Effector memory CD4-positive, alpha-beta T cell (primary cell): ENCODE measurements around the gene DCTN3.

Source experiments
- DNase-seq, 3 donors: peaks; one replicate each; pipeline ENCODE4 v3.0.0-alpha.2; 2020
- H3K27ac ChIP-seq: 2 replicates; pipeline ENCODE4 v1.7.0; 2013; ENCODE audit warnings: mild to moderate bottlenecking, low read length, moderate library complexity; ENCODE audit not compliant: insufficient read depth, poor library complexity, severe bottlenecking
- H3K27me3 ChIP-seq: replicated peaks from 2 replicates; pipeline ENCODE4 v1.7.0; 2013; ENCODE audit warnings: mild to moderate bottlenecking, low read length; ENCODE audit not compliant: insufficient read depth, control insufficient read depth, poor library complexity, severe bottlenecking
- H3K36me3 ChIP-seq: 2 replicates; pipeline ENCODE4 v1.7.0; 2013; ENCODE audit warnings: mild to moderate bottlenecking, low read length, moderate library complexity; ENCODE audit not compliant: control insufficient read depth, insufficient read depth
- H3K4me1 ChIP-seq: 2 replicates; pipeline ENCODE4 v1.7.0; 2013; ENCODE audit warnings: low read length, mild to moderate bottlenecking; ENCODE audit not compliant: control insufficient read depth, insufficient read depth, poor library complexity, severe bottlenecking
- H3K4me3 ChIP-seq: 2 replicates; pipeline ENCODE4 v1.7.0; 2013; ENCODE audit warnings: low read length, low read depth, mild to moderate bottlenecking; ENCODE audit not compliant: insufficient read depth, poor library complexity, severe bottlenecking
- H3K9me3 ChIP-seq: 2 replicates; pipeline ENCODE4 v1.7.0; 2013; ENCODE audit warnings: mild to moderate bottlenecking, low read length, moderate library complexity; ENCODE audit not compliant: control insufficient read depth

The DCTN3 gene

DNA sequence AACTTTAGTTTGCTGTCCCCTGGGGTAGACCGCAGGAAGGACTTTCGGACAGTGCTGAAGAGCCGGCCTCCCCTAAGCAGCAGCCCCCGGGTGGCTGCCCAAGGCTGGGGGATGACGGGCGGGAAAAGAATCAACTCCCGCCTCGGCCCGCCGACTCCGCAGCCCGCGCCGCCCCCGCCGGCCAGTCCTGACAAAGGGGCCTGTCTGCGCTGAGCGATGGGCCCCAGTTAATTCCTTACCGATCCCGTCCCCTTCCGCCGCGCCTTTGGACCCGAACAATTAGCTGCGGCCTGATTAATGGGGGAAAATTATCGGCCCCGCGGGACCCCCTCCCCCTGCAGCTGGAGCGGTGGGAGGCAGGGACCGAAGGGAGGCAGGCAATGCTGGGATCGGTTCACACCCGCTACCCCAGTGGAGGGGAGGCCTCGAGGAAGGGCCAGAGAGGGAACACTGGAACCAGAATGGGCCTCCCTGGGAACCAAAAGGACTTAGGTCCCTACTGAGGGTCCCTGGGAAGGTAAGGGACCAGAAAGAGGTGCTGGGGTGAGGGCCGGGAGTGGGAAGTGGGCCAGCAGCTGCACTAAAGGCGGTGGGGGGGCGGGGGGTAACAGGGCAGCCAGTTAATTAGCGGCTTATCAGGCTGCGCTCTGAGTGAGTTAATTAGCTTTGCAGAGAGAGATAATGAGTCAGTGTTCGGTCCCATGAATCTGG, 4.3 kb upstream of the DCTN3 start:
- Histone ChIP-seq H3K27me3 (peaks cover 73% of the 10 kb centered on the region), H3K36me3 (no peaks in the 10 kb centered on the region), H3K4me1 (peaks cover 27% of the 10 kb centered on the region), H3K4me3 (no peak overlapping the region), H3K9me3 (no peaks in the 10 kb centered on the region), H3K27ac (no peak overlapping the region)
- DNase-seq: no peak

DNA sequence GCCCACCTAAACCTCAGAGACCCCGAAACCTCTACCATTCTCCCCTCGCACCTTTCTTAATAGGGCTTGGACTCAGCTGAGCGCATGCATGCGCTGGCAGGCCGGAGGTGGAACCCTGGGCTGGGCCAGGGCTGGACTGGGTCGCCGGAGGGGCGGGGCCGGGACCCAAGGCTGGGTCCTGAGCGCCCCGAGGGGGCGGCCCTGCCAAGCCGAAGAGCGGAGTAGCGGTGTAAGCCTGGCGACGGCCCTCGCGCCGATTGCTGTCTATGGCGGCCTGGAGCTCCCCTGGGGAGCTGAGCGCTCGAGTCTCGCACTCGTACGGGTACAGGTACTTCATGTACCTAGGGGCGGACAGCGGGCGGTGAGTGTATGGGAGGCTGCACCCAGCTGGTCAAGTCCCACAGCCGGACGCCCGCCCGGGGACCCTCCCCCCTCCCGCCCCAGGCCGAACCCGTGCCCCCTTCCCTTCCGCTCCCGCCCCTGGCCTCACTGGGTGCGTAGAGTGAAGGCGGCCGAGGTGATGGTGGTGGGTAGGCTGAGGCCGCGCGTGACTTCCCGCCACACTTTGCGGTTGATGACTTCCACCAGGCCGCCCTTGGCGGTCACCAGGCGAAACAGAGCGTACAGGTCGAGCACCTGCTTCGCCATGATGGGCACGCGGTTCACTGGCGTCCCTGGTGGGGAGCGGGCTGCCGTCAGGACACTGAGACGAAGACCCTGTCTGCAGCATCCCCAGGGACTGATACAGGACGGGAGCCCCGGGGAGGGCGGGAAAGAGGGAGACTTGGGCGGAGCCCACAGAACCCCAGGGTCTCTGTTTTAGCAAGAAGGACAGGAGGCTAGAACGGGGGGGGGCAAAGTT, 3.3 kb upstream of the DCTN3 start:
- no peak for DNase-seq
- peaks cover 64% of the 10 kb centered on the region for H3K27me3 ChIP-seq

DNA sequence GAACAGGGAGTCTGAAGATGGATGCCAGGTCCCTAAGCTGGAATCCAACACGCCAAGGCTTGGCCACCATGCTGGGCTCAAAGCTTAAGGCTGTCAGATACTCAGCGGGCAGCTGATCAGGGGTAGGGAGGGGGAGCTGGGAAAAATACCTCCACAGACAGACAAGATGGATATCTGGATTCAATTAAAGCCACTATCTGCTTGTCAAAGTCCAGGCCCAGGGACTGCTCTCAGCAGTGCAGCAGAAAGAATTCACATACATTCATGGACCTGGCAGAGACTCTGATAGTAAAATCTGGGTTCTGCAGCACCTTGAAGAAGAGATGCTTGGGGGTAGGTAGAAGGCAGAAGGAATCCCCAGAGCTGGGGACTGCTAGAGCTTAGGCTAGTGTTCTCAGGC, 5.2 kb downstream of the DCTN3 start:
- H3K4me3 ChIP-seq: no peak overlapping the region
- peaks cover 17% of the 10 kb centered on the region for H3K4me1 ChIP-seq
- DNase-seq: no peak
- H3K27ac ChIP-seq: no peak overlapping the region
- no peaks in the 10 kb centered on the region for H3K27me3 ChIP-seq
- H3K36me3 ChIP-seq: peaks cover 34% of the 10 kb centered on the region
- H3K9me3 ChIP-seq: no peaks in the 10 kb centered on the region

More for the DNA sequence above, 3.3 kb upstream of the DCTN3 start:
- no peaks in the 10 kb centered on the region for H3K9me3 ChIP-seq
- no peak overlapping the region for H3K4me3 ChIP-seq
- no peaks in the 10 kb centered on the region for H3K36me3 ChIP-seq
- no peak overlapping the region for H3K27ac ChIP-seq
- peaks cover 23% of the 10 kb centered on the region for H3K4me1 ChIP-seq

DNA sequence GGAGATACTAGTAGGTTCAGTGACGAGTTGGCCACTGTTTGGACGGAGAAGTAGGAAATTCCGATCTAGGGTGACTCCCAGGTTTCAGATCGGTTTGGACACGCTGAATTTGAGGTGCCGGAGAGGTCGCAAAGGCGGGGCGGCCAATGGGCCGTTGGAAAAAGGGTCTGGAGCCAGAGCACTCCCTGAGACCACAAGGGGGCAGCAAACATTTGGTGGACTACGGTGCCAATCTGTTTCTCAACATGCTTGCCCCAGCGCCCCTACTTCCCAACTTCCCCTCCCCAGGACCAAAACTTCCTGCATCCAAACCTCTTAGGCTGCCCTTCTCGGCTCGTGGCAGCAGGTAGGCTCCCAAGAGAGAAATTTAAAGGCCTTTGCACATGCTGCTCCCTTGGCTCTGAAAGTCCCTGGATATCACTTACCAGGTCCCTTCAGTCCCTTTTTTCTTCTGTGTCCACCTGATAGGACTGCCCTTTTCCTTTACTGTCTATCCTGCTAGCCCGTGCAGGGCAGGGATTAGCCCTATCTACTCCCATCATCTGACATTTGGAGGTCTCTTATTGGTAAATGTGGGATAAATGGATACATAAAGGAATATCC, 7.4 kb downstream of the DCTN3 start:
- peak overlapping the region; percentile 83 for H3K4me3 ChIP-seq
- peaks cover 33% of the 10 kb centered on the region for H3K36me3 ChIP-seq
- peak; percentile 36 to 58 (median 40) for DNase-seq
- H3K27ac ChIP-seq: peak overlapping the region; percentile 82
- H3K27me3 ChIP-seq: no peaks in the 10 kb centered on the region
- H3K9me3 ChIP-seq: no peaks in the 10 kb centered on the region
- H3K4me1 ChIP-seq: peaks cover 12% of the 10 kb centered on the region

DNA sequence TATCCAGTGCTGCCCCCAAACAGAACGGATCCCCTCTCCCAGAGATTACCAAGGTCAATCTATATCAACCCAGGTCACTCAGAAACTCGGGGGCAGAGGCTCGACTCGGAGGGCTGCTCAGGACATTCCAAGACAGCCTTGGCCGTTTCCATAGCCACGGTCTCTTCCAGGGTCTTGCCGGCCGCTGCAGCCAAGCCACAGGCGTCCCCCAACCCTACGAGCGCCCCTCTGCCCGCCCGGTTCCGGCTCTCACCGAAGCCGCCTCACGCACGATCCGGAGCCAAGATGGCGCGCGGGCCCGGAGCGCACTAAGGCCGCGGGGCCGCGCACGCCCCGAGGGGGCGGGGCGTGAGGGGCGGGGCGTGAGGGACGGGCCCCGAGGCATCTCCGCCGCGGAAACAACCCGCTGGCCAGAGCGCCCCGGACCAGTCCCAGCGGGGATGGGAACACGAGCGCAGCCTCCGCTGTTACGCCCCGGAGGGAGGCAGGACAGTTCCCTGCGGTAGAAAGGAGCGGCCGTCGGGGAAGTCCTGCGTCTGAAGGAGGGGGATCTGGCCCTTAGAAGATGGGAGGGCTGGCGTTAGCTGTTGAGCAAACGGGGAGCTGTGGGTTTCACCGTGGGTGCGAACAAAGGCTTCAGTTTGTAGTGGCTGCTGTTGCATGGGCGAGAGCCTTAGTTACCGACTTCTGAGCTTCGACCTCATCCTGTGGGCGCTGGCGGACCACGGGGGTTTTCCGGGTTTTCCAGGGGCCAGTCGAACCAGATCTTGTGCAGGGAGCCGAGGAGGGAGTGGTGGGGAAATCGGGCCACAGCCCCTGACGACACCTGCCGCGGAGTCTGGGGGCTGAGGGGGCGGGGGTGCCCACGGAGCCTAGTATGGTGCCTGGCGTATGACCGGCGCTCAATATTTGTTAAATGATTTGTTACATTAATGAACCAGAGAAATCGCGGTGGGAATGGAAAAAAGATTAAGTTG, 8.2 kb downstream of the DCTN3 start, which contains the start of gene RPP25L:
Gene RPP25L, minus strand, starts transcription at position 287 of the 977 bp plus-strand sequence. CDS start 801 bp downstream, outside the sequence.
- H3K4me3 ChIP-seq: peak within 1 kb of the TSS; percentile 83
- H3K27ac ChIP-seq: peak within 1 kb of the TSS; percentile 82
- peak; percentile 73 to 77 (median 74) for DNase-seq
- peaks cover 25% of the 10 kb centered on the region for H3K36me3 ChIP-seq
- peaks cover 12% of the 10 kb centered on the region for H3K4me1 ChIP-seq
- no peaks in the 10 kb centered on the region for H3K27me3 ChIP-seq
- H3K9me3 ChIP-seq: no peaks in the 10 kb centered on the region

DNA sequence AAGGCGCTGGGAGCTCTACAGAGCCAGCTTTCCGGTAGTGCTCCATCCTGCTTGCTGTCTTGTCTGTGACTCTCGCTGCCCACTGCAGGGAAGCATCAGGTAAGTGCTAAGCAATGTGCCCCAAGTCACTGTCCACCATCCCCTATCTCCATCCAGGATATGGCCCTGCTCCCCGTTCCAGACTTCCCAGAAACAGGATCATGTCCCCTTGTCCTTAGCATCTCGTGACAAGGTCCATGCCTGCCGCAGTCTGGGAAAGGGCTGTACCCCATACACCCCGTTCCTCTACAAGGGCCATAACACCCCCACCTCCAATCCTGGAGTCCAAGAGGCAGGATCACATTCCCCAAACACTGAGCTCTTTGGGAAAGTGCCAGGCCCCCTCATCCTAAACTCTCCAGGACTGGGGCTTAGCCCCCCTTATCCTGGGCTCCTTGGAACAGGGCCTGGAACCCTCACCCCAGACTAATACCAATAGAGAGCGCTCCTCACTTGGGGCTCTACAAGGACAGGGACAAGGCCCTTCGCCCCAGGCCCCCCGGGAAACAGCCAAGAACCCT, 9.0 kb downstream of the DCTN3 start:
- Histone ChIP-seq H3K4me1 (peaks cover 12% of the 10 kb centered on the region), H3K4me3 (peak overlapping the region; percentile 83), H3K36me3 (peaks cover 17% of the 10 kb centered on the region), H3K27ac (peak overlapping the region; percentile 82), H3K27me3 (no peaks in the 10 kb centered on the region), H3K9me3 (no peaks in the 10 kb centered on the region)
- DNase-seq: no peak

DNA sequence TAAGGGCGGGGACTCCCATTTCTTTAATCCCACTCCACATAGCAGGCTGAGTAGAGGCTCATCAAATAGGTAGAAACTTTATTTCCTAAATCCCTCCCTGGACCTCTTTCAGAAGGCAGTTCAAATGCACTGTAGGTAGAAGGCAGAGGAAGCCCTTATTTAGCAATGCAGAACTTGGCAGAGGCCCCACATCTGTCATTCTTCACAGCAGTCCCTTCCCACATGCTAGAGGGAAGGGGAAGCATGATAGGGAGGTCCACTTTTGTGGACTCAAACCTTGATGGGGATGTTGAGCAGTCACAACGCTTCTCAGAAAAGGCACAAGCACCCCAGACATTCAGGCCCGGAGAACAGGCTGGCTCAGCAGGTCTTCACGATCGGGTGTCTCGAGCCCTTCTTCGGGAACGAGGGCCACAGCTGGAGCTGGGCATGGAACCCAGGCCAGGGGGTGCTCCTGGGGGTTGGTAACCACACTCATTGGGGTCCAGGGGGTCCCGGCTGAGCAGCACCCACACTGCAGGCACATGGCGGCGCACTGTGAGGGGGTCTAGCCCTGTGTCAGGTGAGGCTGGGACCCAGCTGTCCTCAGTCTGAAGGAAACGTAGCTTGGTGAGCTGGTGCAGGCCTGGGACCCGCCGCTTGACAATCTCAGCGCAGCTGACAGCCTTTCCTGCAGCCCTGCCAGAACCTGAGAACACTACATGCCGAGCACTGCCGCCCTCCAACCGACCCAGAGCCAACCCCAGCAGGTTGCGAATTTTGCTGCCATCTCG, 9.7 kb downstream of the DCTN3 start:
- peak overlapping the region; percentile 83 for H3K4me3 ChIP-seq
- H3K4me1 ChIP-seq: peaks cover 12% of the 10 kb centered on the region
- H3K27ac ChIP-seq: no peak overlapping the region
- H3K36me3 ChIP-seq: peaks cover 11% of the 10 kb centered on the region
- no peak for DNase-seq
- no peaks in the 10 kb centered on the region for H3K9me3 ChIP-seq
- no peaks in the 10 kb centered on the region for H3K27me3 ChIP-seq

DNA sequence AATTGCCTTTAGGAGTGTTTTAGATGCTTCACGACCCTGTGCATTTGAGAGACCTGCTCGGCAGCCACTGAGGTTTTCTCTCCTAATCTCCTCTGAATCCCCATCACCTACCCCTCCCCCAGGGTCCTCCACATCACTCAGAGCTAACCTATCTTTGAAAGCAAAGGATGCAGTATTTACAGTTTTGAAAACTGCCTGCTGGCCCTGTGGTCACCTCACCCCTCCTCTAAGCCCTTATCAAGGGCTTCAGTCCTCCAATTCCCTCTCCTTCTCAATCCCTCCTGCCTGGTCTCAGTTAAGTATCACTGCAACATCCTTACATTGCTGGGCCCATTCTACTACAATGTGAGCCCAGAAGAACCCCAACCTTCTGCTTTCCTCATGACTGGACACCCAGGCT, 13.0 kb downstream of the DCTN3 start:
- Histone ChIP-seq H3K36me3 (no peaks in the 10 kb centered on the region), H3K27me3 (no peaks in the 10 kb centered on the region), H3K4me1 (peaks cover 12% of the 10 kb centered on the region), H3K27ac (no peak overlapping the region), H3K9me3 (no peaks in the 10 kb centered on the region), H3K4me3 (no peak overlapping the region)
- DNase-seq: no peak
